Sigmoid colon (tissue), 7 donors: Measurements from ENCODE around the gene SRF. TPM values are rescaled to one million over a fixed set of nuclear protein-coding genes. Genes with fewer than 3 reads are reported as not detected.

Experiments used
- DNase-seq: peaks from one replicate; pipeline ENCODE4 v3.0.0-alpha.2; 2019
- H3K27ac ChIP-seq, 4 donors: fragments of 200-600 bp; sonication (generic); one replicate each; pipeline ENCODE4 v1.5.1; 2016 to 2019; ENCODE audit warnings: mild to moderate bottlenecking in 1 of 4
- H3K27me3 ChIP-seq, 3 donors: fragments of 200-600 bp; sonication (generic); one replicate each; pipeline ENCODE4 v1.5.1; 2019; ENCODE audit warnings: mild to moderate bottlenecking in 1 of 3
- H3K36me3 ChIP-seq, 4 donors: fragments of 200-600 bp; sonication (generic); one replicate each; pipeline ENCODE4 v1.5.1; 2016 to 2019
- H3K4me1 ChIP-seq, 4 donors: fragments of 200-600 bp; sonication (generic); one replicate each; pipeline ENCODE4 v1.5.1; 2017 to 2019
- H3K4me3 ChIP-seq, 4 donors: fragments of 200-600 bp; sonication (generic); one replicate each; pipeline ENCODE4 v1.5.1; 2017 to 2019; ENCODE audit warnings: mild to moderate bottlenecking in 2 of 4, moderate library complexity in 1 of 4
- H3K9me3 ChIP-seq, 4 donors: fragments of 200-600 bp in 3 of 4; sonication (generic) in 3 of 4; one replicate each; pipeline versions ENCODE4 v1.5.1 to v1.6.1; 2013 to 2019
- CTCF ChIP-seq, 4 experiments: fragments of 450-650 bp in 3 of 4; fragments of 200-600 bp in 1 of 4; IDR thresholded peaks; one replicate each; pipeline ENCODE4 v1.5.1; 2016 to 2019; ENCODE audit warnings: antibody characterized with exemption in 4 of 4, mild to moderate bottlenecking in 3 of 4, moderate library complexity in 2 of 4
- EP300 ChIP-seq, 4 donors: sonication (generic); formaldehyde crosslinking; IDR thresholded peaks; one replicate each; pipeline ENCODE4 v1.6.1; 2017; ENCODE audit warnings: antibody characterized with exemption in 4 of 4
- POLR2A ChIP-seq, 2 donors: fragments of 450-650 bp; IDR thresholded peaks; one replicate each; pipeline ENCODE4 v1.6.1; 2016; ENCODE audit warnings: antibody characterized with exemption in 2 of 2, mild to moderate bottlenecking in 2 of 2, moderate library complexity in 2 of 2
- POLR2AphosphoS5 ChIP-seq, 4 donors: sonication (generic); formaldehyde crosslinking; IDR thresholded peaks; one replicate each; pipeline ENCODE4 v1.6.1; 2017; ENCODE audit warnings: antibody characterized with exemption in 4 of 4
- WGBS, 2 donors: extraction: QIAGEN DNeasy Blood & Tissue Kit; methylation state at CpG; one replicate each; pipeline ENCODE4 v1.1.7; 2013; 5-methylcytosine and 5-hydroxymethylcytosine counted together
- intact Hi-C: fragments of 100-400 bp; cut with DNase I; formaldehyde crosslinking; loops from one replicate; pipeline ENCODE4 v1.15.1; 2023
- polyA plus RNA-seq, 3 donors: library from polyadenylated mRNA; stranded (reverse); fragments of 200-250 nt; gene quantifications; one replicate each; pipeline ENCODE4 v1.2.3, GENCODE V29; 2013
- total RNA-seq, 4 donors: library from RNA; depleted of rRNA; stranded (reverse); fragments of >200 nt; gene quantifications; one replicate each; pipeline ENCODE4 v1.1.0, GENCODE V29; 2016
- donor health status: healthy with polysubstance abuse.
- donor health status: Bipolar disorder and iron deficiency.
- donor health status: healthy.

The SRF gene
- total and polyA plus RNA-seq, 7 donors, result 12.6 to 96.9 (median 64.2) TPM

GRCh38 chr6:43219814-43220213, 48.7 kb downstream of the SRF start:
- Histone ChIP-seq H3K9me3 (no peaks in the 10 kb centered on the region), H3K27me3 (no peaks in the 10 kb centered on the region), H3K4me1 (no peaks in the 10 kb centered on the region), H3K27ac (no peak overlapping the region), H3K4me3 (no peak overlapping the region), H3K36me3 (peaks cover 0 to 84% (median 17%) of the 10 kb centered on the region in 4 donors)
- 83 to 94% methylated on average over 7 of the region's 7 CpGs for WGBS, 2 donors
- no peak for DNase-seq
- intact Hi-C loops, result no loop called here
- no peak for TF ChIP-seq CTCF (IDR thresholded peaks at IDR 0.05)
- no peak for TF ChIP-seq POLR2A (IDR thresholded peaks at IDR 0.05)
- no peak for TF ChIP-seq EP300 (IDR thresholded peaks at IDR 0.05)
- no peak for TF ChIP-seq POLR2AphosphoS5 (IDR thresholded peaks at IDR 0.05)

- DNase-seq, result peak; percentile 60
- Histone ChIP-seq H3K36me3 (peaks cover 0 to 78% (median 12%) of the 10 kb centered on the region in 4 donors), H3K9me3 (no peaks in the 10 kb centered on the region), H3K27me3 (no peaks in the 10 kb centered on the region), H3K4me3 (no peak overlapping the region), H3K27ac (no peak overlapping the region), H3K4me1 (no peaks in the 10 kb centered on the region)
- TF ChIP-seq POLR2AphosphoS5 (IDR thresholded peaks at IDR 0.05) (no peak), EP300 (IDR thresholded peaks at IDR 0.05) (no peak), POLR2A (IDR thresholded peaks at IDR 0.05) (no peak), CTCF (IDR thresholded peaks at IDR 0.05) (no peak)
- intact Hi-C loops, result no loop called here
- WGBS, 2 donors, result 84 to 91% methylated on average over 16 of the region's 16 CpGs
Observed at GRCh38 chr6:43220439-43220951, 49.4 kb downstream of the SRF start.

DNA sequence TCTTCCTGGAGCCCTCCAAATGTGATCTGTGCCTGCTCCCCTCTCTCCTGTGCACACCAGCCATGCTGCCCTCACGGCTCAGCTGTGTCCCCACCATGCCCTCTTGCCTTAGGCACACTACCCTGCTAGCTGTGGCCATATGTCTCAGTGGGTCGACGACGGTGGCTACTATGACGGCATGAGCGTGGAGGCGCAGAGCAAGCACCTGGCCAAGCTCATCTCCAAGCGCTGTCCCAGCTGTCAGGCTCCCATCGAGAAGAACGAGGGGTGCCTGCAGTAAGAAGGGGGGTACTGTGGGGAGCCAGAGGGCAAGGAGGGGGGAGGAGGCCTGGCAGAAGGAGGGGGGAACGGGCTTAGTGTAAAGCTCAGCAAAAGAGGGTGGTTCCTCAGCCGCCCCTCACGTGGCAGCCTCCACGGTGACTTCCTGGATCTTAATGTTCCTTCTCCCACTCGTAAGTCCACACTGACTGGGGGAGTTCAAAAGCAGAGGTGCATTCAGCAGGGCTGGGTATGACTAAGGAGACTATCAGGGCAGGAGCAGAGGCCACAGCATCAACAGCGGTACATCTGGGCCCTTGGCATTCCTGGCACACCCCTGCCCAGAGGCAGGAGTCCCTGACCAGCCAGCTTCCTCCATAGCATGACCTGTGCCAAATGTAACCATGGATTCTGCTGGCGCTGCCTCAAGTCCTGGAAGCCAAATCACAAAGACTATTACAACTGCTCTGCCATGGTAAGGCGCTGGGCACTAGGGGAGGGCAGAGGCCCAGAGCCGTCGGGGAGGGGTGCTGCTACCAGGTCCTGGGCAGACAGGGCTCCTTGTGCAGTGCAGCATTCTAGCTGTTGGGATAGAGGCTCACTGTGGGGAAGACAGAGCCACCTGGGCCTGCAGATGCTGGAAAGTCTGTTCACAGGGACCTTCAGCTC, 50.2 kb downstream of the SRF start:
- Histone ChIP-seq H3K27me3 (no peaks in the 10 kb centered on the region), H3K4me1 (no peaks in the 10 kb centered on the region), H3K36me3 (peaks cover 0 to 71% (median 8%) of the 10 kb centered on the region in 4 donors), H3K9me3 (no peaks in the 10 kb centered on the region), H3K4me3 (no peak overlapping the region), H3K27ac (no peak overlapping the region)
- intact Hi-C loops, result no loop called here
- 86 to 91% methylated on average over 20 of the region's 20 CpGs for WGBS, 2 donors
- TF ChIP-seq POLR2A (IDR thresholded peaks at IDR 0.05) (no peak), EP300 (IDR thresholded peaks at IDR 0.05) (no peak), POLR2AphosphoS5 (IDR thresholded peaks at IDR 0.05) (no peak), CTCF (IDR thresholded peaks at IDR 0.05) (no peak)
- DNase-seq, result peak; percentile 35

DNA sequence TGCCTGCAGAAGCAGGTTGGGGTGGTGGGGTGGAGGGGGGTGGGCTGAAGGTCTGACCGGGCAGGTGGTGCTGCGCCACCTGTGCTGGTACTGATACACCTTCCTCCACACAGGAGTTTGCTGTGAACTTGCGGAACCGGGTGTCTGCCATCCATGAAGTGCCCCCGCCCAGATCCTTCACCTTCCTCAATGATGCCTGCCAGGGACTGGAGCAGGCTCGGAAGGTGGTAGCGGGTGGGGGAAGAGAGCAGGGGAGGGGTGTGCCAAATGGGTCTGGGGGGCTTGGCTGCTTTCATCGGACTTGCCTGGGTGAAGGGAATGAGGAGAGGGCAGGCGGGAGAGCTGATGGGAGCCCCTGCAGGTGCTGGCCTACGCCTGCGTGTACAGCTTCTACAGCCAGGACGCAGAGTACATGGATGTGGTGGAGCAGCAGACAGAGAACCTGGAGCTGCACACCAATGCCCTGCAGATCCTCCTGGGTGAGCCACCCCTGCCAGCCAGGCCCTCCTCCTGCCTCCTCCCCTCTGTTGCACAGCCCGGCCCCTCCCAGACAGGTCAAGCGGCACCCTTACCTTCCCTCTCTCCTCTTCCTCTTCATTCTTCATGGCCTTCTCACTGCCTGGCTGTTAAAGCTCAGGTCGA, 51.5 kb downstream of the SRF start:
- H3K4me3 ChIP-seq, result no peak overlapping the region
- 90 to 92% methylated on average over 15 of the region's 15 CpGs for WGBS, 2 donors
- DNase-seq, result peak; percentile 52
- peaks cover 0 to 58% (median 7%) of the 10 kb centered on the region in 4 donors for H3K36me3 ChIP-seq
- no peaks in the 10 kb centered on the region for H3K27me3 ChIP-seq
- H3K9me3 ChIP-seq, result no peaks in the 10 kb centered on the region
- H3K27ac ChIP-seq, result no peak overlapping the region
- TF ChIP-seq CTCF (IDR thresholded peaks at IDR 0.05) (no peak), POLR2AphosphoS5 (IDR thresholded peaks at IDR 0.05) (no peak), POLR2A (IDR thresholded peaks at IDR 0.05) (no peak), EP300 (IDR thresholded peaks at IDR 0.05) (no peak)
- no peaks in the 10 kb centered on the region for H3K4me1 ChIP-seq
- intact Hi-C loops, result no loop called here
